ENCODE data around the gene GRHL3. TPM values are rescaled to one million over a fixed set of nuclear protein-coding genes. Genes with fewer than 3 reads are reported as not detected.

The GRHL3 gene
- total RNA-seq, 1 donor from 2014 or later: 2.1 TPM

- no peak overlapping the region for H3K27ac Mint-ChIP-seq (ENCODE audit: unreplicated experiment)
- no peaks in the 10 kb centered on the region for H3K36me3 Mint-ChIP-seq (ENCODE audit: low read depth, unreplicated experiment)
- no peak overlapping the region for H3K4me3 Mint-ChIP-seq (ENCODE audit: unreplicated experiment)
- no peaks in the 10 kb centered on the region for H3K9me3 Mint-ChIP-seq (ENCODE audit: unreplicated experiment)
- no peak for DNase-seq (ENCODE audit: low spot score)
- no peaks in the 10 kb centered on the region for H3K4me1 Mint-ChIP-seq (ENCODE audit: unreplicated experiment)
- TF ChIP-seq, protein P1, sequence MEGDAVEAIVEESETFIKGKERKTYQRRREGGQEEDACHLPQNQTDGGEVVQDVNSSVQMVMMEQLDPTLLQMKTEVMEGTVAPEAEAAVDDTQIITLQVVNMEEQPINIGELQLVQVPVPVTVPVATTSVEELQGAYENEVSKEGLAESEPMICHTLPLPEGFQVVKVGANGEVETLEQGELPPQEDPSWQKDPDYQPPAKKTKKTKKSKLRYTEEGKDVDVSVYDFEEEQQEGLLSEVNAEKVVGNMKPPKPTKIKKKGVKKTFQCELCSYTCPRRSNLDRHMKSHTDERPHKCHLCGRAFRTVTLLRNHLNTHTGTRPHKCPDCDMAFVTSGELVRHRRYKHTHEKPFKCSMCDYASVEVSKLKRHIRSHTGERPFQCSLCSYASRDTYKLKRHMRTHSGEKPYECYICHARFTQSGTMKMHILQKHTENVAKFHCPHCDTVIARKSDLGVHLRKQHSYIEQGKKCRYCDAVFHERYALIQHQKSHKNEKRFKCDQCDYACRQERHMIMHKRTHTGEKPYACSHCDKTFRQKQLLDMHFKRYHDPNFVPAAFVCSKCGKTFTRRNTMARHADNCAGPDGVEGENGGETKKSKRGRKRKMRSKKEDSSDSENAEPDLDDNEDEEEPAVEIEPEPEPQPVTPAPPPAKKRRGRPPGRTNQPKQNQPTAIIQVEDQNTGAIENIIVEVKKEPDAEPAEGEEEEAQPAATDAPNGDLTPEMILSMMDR (IDR thresholded peaks at IDR 0.05; ENCODE audit: unreplicated experiment): no peak
- no peaks in the 10 kb centered on the region for H3K27me3 Mint-ChIP-seq (ENCODE audit: unreplicated experiment)
These were observed 41.6 kb upstream of the GRHL3 start for GRCh38 chr1:24277420-24278169.

- TF ChIP-seq, protein P1 (IDR thresholded peaks at IDR 0.05; ENCODE audit: unreplicated experiment): no peak
- no peaks in the 10 kb centered on the region for H3K27me3 Mint-ChIP-seq (ENCODE audit: unreplicated experiment)
- no peak overlapping the region for H3K27ac Mint-ChIP-seq (ENCODE audit: unreplicated experiment)
- H3K4me3 Mint-ChIP-seq (ENCODE audit: unreplicated experiment): no peak overlapping the region
- peaks cover under 1% of the 10 kb centered on the region for H3K4me1 Mint-ChIP-seq (ENCODE audit: unreplicated experiment)
- H3K36me3 Mint-ChIP-seq (ENCODE audit: low read depth, unreplicated experiment): no peaks in the 10 kb centered on the region
- H3K9me3 Mint-ChIP-seq (ENCODE audit: unreplicated experiment): no peaks in the 10 kb centered on the region
- DNase-seq (ENCODE audit: low spot score): no peak
These were observed 40.4 kb upstream of the GRHL3 start for GRCh38 chr1:24278726-24279125.

DNA sequence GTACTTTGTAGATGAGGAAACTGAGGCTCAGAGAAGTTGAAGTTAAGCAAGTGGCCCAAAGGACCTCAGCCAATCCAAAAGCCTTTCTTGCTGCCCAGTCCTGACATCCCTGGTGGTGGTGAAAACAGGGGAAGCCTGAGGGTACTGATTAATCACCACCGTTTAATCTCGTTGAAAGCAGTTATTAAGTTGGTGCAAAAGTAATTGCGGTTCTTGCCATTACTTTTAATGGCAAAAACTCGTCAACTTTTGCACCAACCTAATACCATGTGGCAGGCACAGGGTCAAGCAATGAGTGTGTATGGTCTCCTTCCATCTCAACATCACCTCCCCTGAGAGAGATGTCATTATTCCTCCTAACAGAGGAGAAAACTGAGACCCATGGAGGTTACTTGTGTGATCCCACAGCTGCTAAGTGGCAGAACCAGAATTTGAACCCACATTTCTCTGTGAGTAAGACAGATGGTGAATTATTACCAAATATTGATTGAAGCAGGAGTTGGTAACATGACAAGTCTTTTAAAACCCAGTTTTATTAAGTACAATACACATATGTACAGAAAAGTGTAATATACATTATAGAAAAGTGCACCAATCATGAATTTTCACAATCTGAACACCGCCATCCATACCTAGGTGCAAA is 39.4 kb upstream of the GRHL3 start:
- TF ChIP-seq, protein P1 (IDR thresholded peaks at IDR 0.05; ENCODE audit: unreplicated experiment): no peak
- no peaks in the 10 kb centered on the region for H3K27me3 Mint-ChIP-seq (ENCODE audit: unreplicated experiment)
- H3K27ac Mint-ChIP-seq (ENCODE audit: unreplicated experiment): no peak overlapping the region

DNA sequence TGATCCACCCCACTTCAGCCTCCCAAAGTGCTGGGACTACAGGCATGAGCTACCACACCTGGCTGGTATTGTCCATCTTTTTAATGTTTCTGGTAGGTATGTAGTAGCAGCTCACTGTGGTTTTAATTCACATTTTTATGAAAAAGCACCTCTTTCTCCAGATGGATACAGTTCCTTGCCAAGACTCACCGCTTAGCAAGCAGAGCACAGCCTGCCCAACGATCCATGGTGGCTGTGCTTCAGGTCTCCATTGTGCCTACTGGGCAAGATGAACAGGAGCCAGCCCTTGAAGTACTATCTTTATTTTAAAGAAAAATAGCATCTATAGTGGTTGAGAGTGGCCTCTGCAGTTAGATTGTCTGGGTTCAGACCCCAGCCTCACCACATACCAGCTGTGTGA is 37.6 kb upstream of the GRHL3 start:
- no peak for DNase-seq (ENCODE audit: low spot score)
- Mint-ChIP-seq H3K27ac (ENCODE audit: unreplicated experiment) (no peak overlapping the region), H3K36me3 (ENCODE audit: low read depth, unreplicated experiment) (no peaks in the 10 kb centered on the region), H3K9me3 (ENCODE audit: unreplicated experiment) (no peaks in the 10 kb centered on the region), H3K27me3 (ENCODE audit: unreplicated experiment) (peaks cover 2% of the 10 kb centered on the region), H3K4me1 (ENCODE audit: unreplicated experiment) (peaks cover 8% of the 10 kb centered on the region), H3K4me3 (ENCODE audit: unreplicated experiment) (no peak overlapping the region)
- TF ChIP-seq, protein P1 (IDR thresholded peaks at IDR 0.05; ENCODE audit: unreplicated experiment): no peak

More for the DNA sequence above, 39.4 kb upstream of the GRHL3 start:
- peaks cover 8% of the 10 kb centered on the region for H3K4me1 Mint-ChIP-seq (ENCODE audit: unreplicated experiment)
- DNase-seq (ENCODE audit: low spot score): no peak
- no peaks in the 10 kb centered on the region for H3K36me3 Mint-ChIP-seq (ENCODE audit: low read depth, unreplicated experiment)
- no peaks in the 10 kb centered on the region for H3K9me3 Mint-ChIP-seq (ENCODE audit: unreplicated experiment)
- H3K4me3 Mint-ChIP-seq (ENCODE audit: unreplicated experiment): no peak overlapping the region

- TF ChIP-seq, protein P1 (IDR thresholded peaks at IDR 0.05; ENCODE audit: unreplicated experiment): no peak
- no peaks in the 10 kb centered on the region for H3K36me3 Mint-ChIP-seq (ENCODE audit: low read depth, unreplicated experiment)
- no peak overlapping the region for H3K27ac Mint-ChIP-seq (ENCODE audit: unreplicated experiment)
- H3K4me3 Mint-ChIP-seq (ENCODE audit: unreplicated experiment): no peak overlapping the region
- peaks cover 2% of the 10 kb centered on the region for H3K27me3 Mint-ChIP-seq (ENCODE audit: unreplicated experiment)
- no peak for DNase-seq (ENCODE audit: low spot score)
- H3K4me1 Mint-ChIP-seq (ENCODE audit: unreplicated experiment): peaks cover 8% of the 10 kb centered on the region
- no peaks in the 10 kb centered on the region for H3K9me3 Mint-ChIP-seq (ENCODE audit: unreplicated experiment)
These were observed 36.7 kb upstream of the GRHL3 start for GRCh38 chr1:24282491-24282890.
